GM23338 (cell line): ENCODE data around the gene TM2D1. TPM values are rescaled to one million over a fixed set of nuclear protein-coding genes. Genes with fewer than 3 reads are reported as not detected.

Experiments used
- ATAC-seq: fragments of 200-7000 bp; cut with Tn5 transposase; 3 replicates; pipeline ENCODE4 v1.9.1; 2020
- DNase-seq: peaks from one replicate; pipeline ENCODE4 v3.0.0-alpha.2; 2015; ENCODE audit warnings: low spot score
- H2AFZ ChIP-seq: fragments of 200-600 bp; sonication (generic); 2 replicates; pipeline ENCODE4 v1.8.0; 2016; ENCODE audit warnings: antibody characterized with exemption, mild to moderate bottlenecking, moderate library complexity
- H3F3A ChIP-seq: fragments of 200-600 bp; sonication (generic); replicated peaks from 2 replicates; pipeline ENCODE4 v1.8.0; 2017; ENCODE audit warnings: antibody characterized with exemption, mixed run types, low read depth
- H3K27ac ChIP-seq: fragments of 200-600 bp; sonication (generic); 2 replicates; pipeline ENCODE4 v1.6.1; 2016; ENCODE audit warnings: low read depth
- H3K27me3 ChIP-seq: fragments of 200-600 bp; sonication (generic); 2 replicates; pipeline ENCODE4 v1.8.0; 2016; ENCODE audit warnings: mild to moderate bottlenecking, mixed run types, moderate library complexity; ENCODE audit not compliant: insufficient read depth
- H3K36me3 ChIP-seq: fragments of 200-600 bp; sonication (generic); 2 replicates; pipeline ENCODE4 v1.8.0; 2016; ENCODE audit warnings: mild to moderate bottlenecking; ENCODE audit not compliant: insufficient read depth
- H3K4me1 ChIP-seq: fragments of 200-600 bp; sonication (generic); 2 replicates; pipeline ENCODE4 v1.8.0; 2016; ENCODE audit warnings: mild to moderate bottlenecking, moderate library complexity; ENCODE audit not compliant: insufficient read depth
- H3K4me2 ChIP-seq: fragments of 200-600 bp; sonication (generic); 2 replicates; pipeline ENCODE4 v1.7.1; 2017; ENCODE audit warnings: mixed run types
- H3K4me3 ChIP-seq: fragments of 200-600 bp; sonication (generic); 2 replicates; pipeline ENCODE4 v1.6.1; 2016; ENCODE audit warnings: mixed run types
- H3K79me2 ChIP-seq: fragments of 200-600 bp; sonication (generic); replicated peaks from 2 replicates; pipeline ENCODE4 v1.8.0; 2017; ENCODE audit warnings: mild to moderate bottlenecking; ENCODE audit not compliant: insufficient read depth
- H3K9me2 ChIP-seq: fragments of 200-600 bp; sonication (generic); 2 replicates; pipeline ENCODE4 v1.8.0; 2017; ENCODE audit not compliant: insufficient read depth
- H4K20me1 ChIP-seq: fragments of 200-600 bp; sonication (generic); replicated peaks from 2 replicates; pipeline ENCODE4 v1.8.0; 2017; ENCODE audit warnings: mild to moderate bottlenecking; ENCODE audit not compliant: insufficient read depth
- H3K27ac Mint-ChIP-seq: 2 replicates; pipeline ENCODE4 v1.8.0; 2020; ENCODE audit warnings: inconsistent platforms, mild to moderate bottlenecking, moderate library complexity, mixed read lengths
- H3K27me3 Mint-ChIP-seq: 3 replicates; pipeline ENCODE4 v1.8.0; 2022; ENCODE audit warnings: low read depth, mild to moderate bottlenecking, moderate library complexity, mixed read lengths, inconsistent platforms; ENCODE audit not compliant: insufficient read depth, poor library complexity
- H3K36me3 Mint-ChIP-seq: 3 replicates; pipeline ENCODE4 v1.8.0; 2021; ENCODE audit warnings: low read depth, mild to moderate bottlenecking, inconsistent platforms, moderate library complexity, mixed read lengths
- H3K4me1 Mint-ChIP-seq: 3 replicates; pipeline ENCODE4 v1.8.0; 2020; ENCODE audit warnings: mild to moderate bottlenecking, inconsistent platforms, mixed read lengths
- H3K4me3 Mint-ChIP-seq: 3 replicates; pipeline ENCODE4 v1.8.0; 2021; ENCODE audit warnings: moderate library complexity, mild to moderate bottlenecking, inconsistent platforms, mixed read lengths
- H3K9me3 Mint-ChIP-seq: 3 replicates; pipeline ENCODE4 v1.8.0; 2020; ENCODE audit warnings: moderate library complexity, mild to moderate bottlenecking, inconsistent platforms, mixed read lengths
- CREB1 ChIP-seq: fragments of 250-450 bp; sonication (Bioruptor Pico); IDR thresholded peaks from 2 replicates; pipeline ENCODE4 v1.5.0; 2020; ENCODE audit warnings: low read depth, mild to moderate bottlenecking, moderate library complexity
- CTCF ChIP-seq, 2 experiments: fragments of 200-600 bp in 1 of 2; sonication (generic) in 1 of 2; conservative IDR thresholded peaks; 2 replicates each; pipeline versions ENCODE4 v1.5.1 to v1.6.1; 2016 to 2017; ENCODE audit warnings: antibody characterized with exemption in 2 of 2, low read depth in 2 of 2, mild to moderate bottlenecking in 2 of 2, moderate library complexity in 1 of 2
- ETS1 ChIP-seq: IDR thresholded peaks from 2 replicates; pipeline ENCODE4 v1.6.1; 2016; ENCODE audit warnings: antibody characterized with exemption
- EZH2 ChIP-seq: fragments of 200-600 bp; sonication (generic); IDR thresholded peaks from one replicate; pipeline ENCODE4 v1.8.0; 2017; ENCODE audit warnings: antibody characterized with exemption, mild to moderate bottlenecking, low read depth; ENCODE audit not compliant: unreplicated experiment
- EZH2phosphoT487 ChIP-seq: fragments of 200-600 bp; sonication (generic); IDR thresholded peaks from one replicate; pipeline ENCODE4 v1.8.1; 2018; ENCODE audit warnings: antibody characterized with exemption; ENCODE audit not compliant: unreplicated experiment
- NANOG ChIP-seq: IDR thresholded peaks from 2 replicates; pipeline ENCODE4 v1.6.1; 2016; ENCODE audit warnings: antibody characterized with exemption, borderline replicate concordance
- POLR2AphosphoS5 ChIP-seq: IDR thresholded peaks from 2 replicates; pipeline ENCODE4 v1.6.1; 2016; ENCODE audit warnings: antibody characterized with exemption, low read depth
- REST ChIP-seq: IDR thresholded peaks from one replicate; pipeline ENCODE4 v1.6.1; 2018; ENCODE audit warnings: antibody characterized with exemption; ENCODE audit not compliant: unreplicated experiment
- polyA plus RNA-seq: library from polyadenylated mRNA; unstranded; fragments of >200 nt; fragmentation: Nextera tagmentation; extraction: Ambion mirVana; gene quantifications from 2 replicates; pipeline ENCODE4 v1.2.1, GENCODE V29; 2016
- total RNA-seq: library from RNA; depleted of rRNA; stranded (reverse); fragments of >200 nt; shearing (Covaris generic); gene quantifications from 2 replicates; pipeline ENCODE4 v1.2.3, GENCODE V29; 2014

The TM2D1 gene
- total and polyA plus RNA-seq, 2 experiments from 2014 or later, result 46.7 to 47.5 TPM

GRCh38 chr1:61645476-61645875 lies 79.5 kb downstream of the TM2D1 start (continued):
- TF ChIP-seq REST (no peak), ETS1 (no peak), NANOG (no peak), EZH2 (no peak), EZH2phosphoT487 (no peak), CTCF (conservative IDR thresholded peaks at IDR 0.05; ENCODE audit: low read depth in 2 of 2) (no peak), CREB1 (CRISPR knock-in tag) (no peak)

- Histone ChIP-seq H3K4me2 (no peak overlapping the region), H3K36me3 (no peaks in the 10 kb centered on the region), H3K9me2 (no peaks in the 10 kb centered on the region), H3F3A (no peaks in the 10 kb centered on the region), H2AFZ (no peak overlapping the region), H4K20me1 (no peaks in the 10 kb centered on the region), H3K27ac (no peak overlapping the region), H3K27me3 (no peaks in the 10 kb centered on the region), H3K4me3 (no peak overlapping the region), H3K4me1 (peaks cover 10% of the 10 kb centered on the region), H3K79me2 (no peaks in the 10 kb centered on the region)
- Mint-ChIP-seq H3K27ac (no peak overlapping the region), H3K4me3 (no peak overlapping the region), H3K27me3 (peaks cover 11% of the 10 kb centered on the region), H3K36me3 (no peaks in the 10 kb centered on the region), H3K4me1 (peaks cover 21% of the 10 kb centered on the region), H3K9me3 (no peaks in the 10 kb centered on the region)
- DNase-seq (no peak), ATAC-seq (no peak)
- TF ChIP-seq POLR2AphosphoS5, result no peak
Observed at GRCh38 chr1:61644303-61644702, 80.6 kb downstream of the TM2D1 start.
